IMR-90 (cell line): ENCODE results near the gene ZNF418. TPM values are rescaled to one million over a fixed set of nuclear protein-coding genes. Genes with fewer than 3 reads are reported as not detected.

Experiments
- ATAC-seq: fragments of 200-7000 bp; cut with Tn5 transposase; 2 replicates; pipeline ENCODE4 v1.9.1; 2020; ENCODE audit warnings: low read depth, mild to moderate bottlenecking, moderate library complexity
- BruUV-seq: library from RNA; stranded (reverse); fragments of 400-500 nt; replicated peaks from 2 replicates; lab custom pipeline; 2021; lab: Mats Ljungman, UMichigan
- CTCF ChIA-PET: fragments of 300-600 bp; formaldehyde crosslinking; extraction: SDS; loops from one replicate; lab custom pipeline; 2021; ENCODE audit warnings: antibody characterized with exemption; lab: Yijun Ruan, JAX
- POLR2A ChIA-PET: fragments of 300-600 bp; sonication (Branson Sonifier 250); formaldehyde crosslinking; loops from one replicate; lab custom pipeline; 2022; ENCODE audit warnings: antibody characterized with exemption; ENCODE audit not compliant: unreplicated experiment; lab: Charles Lee
- DNase-seq: peaks from one replicate; pipeline ENCODE4 v3.0.0; 2013
- H2AFZ ChIP-seq: replicated peaks from 2 replicates; pipeline ENCODE3; 2013; ENCODE audit warnings: low read length, mild to moderate bottlenecking; ENCODE audit not compliant: poor library complexity
- H2AK5ac ChIP-seq: 2 replicates; pipeline ENCODE4 v1.6.1; 2013; ENCODE audit warnings: low read depth, low read length, inconsistent platforms
- H2AK9ac ChIP-seq: replicated peaks from 2 replicates; pipeline ENCODE3; 2013; ENCODE audit warnings: mild to moderate bottlenecking, low read depth, low read length, moderate library complexity; ENCODE audit not compliant: poor library complexity
- H2BK120ac ChIP-seq: 2 replicates; pipeline ENCODE4 v1.6.1; 2013; ENCODE audit warnings: low read depth, low read length, inconsistent platforms
- H2BK15ac ChIP-seq: 3 replicates; pipeline ENCODE4 v1.6.1; 2013; ENCODE audit warnings: low read depth, low read length, inconsistent platforms
- H2BK20ac ChIP-seq: 2 replicates; pipeline ENCODE4 v1.6.1; 2013; ENCODE audit warnings: low read depth, mild to moderate bottlenecking, inconsistent platforms, low read length, moderate library complexity
- H2BK5ac ChIP-seq: 2 replicates; pipeline ENCODE4 v1.6.1; 2013; ENCODE audit warnings: mild to moderate bottlenecking, low read depth, low read length, inconsistent platforms; ENCODE audit not compliant: poor library complexity, severe bottlenecking
- H3K14ac ChIP-seq: replicated peaks from 2 replicates; pipeline ENCODE4 v1.6.1; 2013; ENCODE audit warnings: low read depth, low read length, inconsistent platforms
- H3K18ac ChIP-seq: 2 replicates; pipeline ENCODE4 v1.6.1; 2013; ENCODE audit warnings: low read depth, low read length, control low read depth
- H3K23ac ChIP-seq: 2 replicates; pipeline ENCODE4 v1.6.1; 2013; ENCODE audit warnings: low read depth, low read length, inconsistent platforms
- H3K27ac ChIP-seq: 2 replicates; pipeline ENCODE4 v1.5.1; 2013; ENCODE audit warnings: mild to moderate bottlenecking, control low read depth, low read length; ENCODE audit not compliant: insufficient read depth
- H3K27me3 ChIP-seq: 2 replicates; pipeline ENCODE4 v1.6.1; 2013; ENCODE audit warnings: low read length; ENCODE audit not compliant: control insufficient read depth, insufficient read depth
- H3K36me3 ChIP-seq: 2 replicates; pipeline ENCODE4 v1.6.1; 2013; ENCODE audit warnings: low read length, mixed read lengths; ENCODE audit not compliant: control insufficient read depth, insufficient read depth
- H3K4ac ChIP-seq: 2 replicates; pipeline ENCODE4 v1.6.1; 2013; ENCODE audit warnings: low read depth, low read length, inconsistent platforms
- H3K4me1 ChIP-seq: 2 replicates; pipeline ENCODE4 v1.6.1; 2013; ENCODE audit warnings: low read length, mixed read lengths; ENCODE audit not compliant: control insufficient read depth, insufficient read depth
- H3K4me2 ChIP-seq: 2 replicates; pipeline ENCODE4 v1.6.1; 2013; ENCODE audit warnings: low read depth, mild to moderate bottlenecking, control low read depth, low read length, moderate library complexity
- H3K4me3 ChIP-seq: 2 replicates; pipeline ENCODE4 v1.5.1; 2013; ENCODE audit warnings: low read depth, mild to moderate bottlenecking, control low read depth, low read length, moderate library complexity; ENCODE audit not compliant: insufficient read depth
- H3K56ac ChIP-seq: 2 replicates; pipeline ENCODE4 v1.6.1; 2013; ENCODE audit warnings: low read length, inconsistent platforms; ENCODE audit not compliant: insufficient read depth; ENCODE audit errors: extremely low read depth
- H3K79me1 ChIP-seq, 2 experiments: 2 replicates each; pipeline ENCODE4 v1.6.1; 2013; ENCODE audit warnings: low read length in 2 of 2, inconsistent platforms in 1 of 2, low read depth in 1 of 2
- H3K9ac ChIP-seq: 2 replicates; pipeline ENCODE4 v1.6.1; 2013; ENCODE audit warnings: low read depth, low read length, control low read depth
- H3K9me1 ChIP-seq: 2 replicates; pipeline ENCODE4 v1.6.1; 2013; ENCODE audit warnings: low read length, inconsistent platforms; ENCODE audit not compliant: insufficient read depth
- H3K9me3 ChIP-seq: 2 replicates; pipeline ENCODE4 v1.6.1; 2013; ENCODE audit warnings: low read length; ENCODE audit not compliant: control insufficient read depth, insufficient read depth
- H4K20me1 ChIP-seq: 2 replicates; pipeline ENCODE4 v1.6.1; 2013; ENCODE audit warnings: low read length, inconsistent platforms; ENCODE audit not compliant: insufficient read depth
- H4K5ac ChIP-seq: 2 replicates; pipeline ENCODE4 v1.6.1; 2013; ENCODE audit warnings: mild to moderate bottlenecking, low read depth, low read length, control low read depth
- H4K8ac ChIP-seq, 2 experiments: 2 replicates each; pipeline ENCODE4 v1.6.1; 2013; ENCODE audit warnings: low read depth in 2 of 2, low read length in 2 of 2, control low read depth in 1 of 2, inconsistent platforms in 1 of 2
- H4K91ac ChIP-seq: 2 replicates; pipeline ENCODE4 v1.6.1; 2013; ENCODE audit warnings: low read depth, low read length, inconsistent platforms; ENCODE audit not compliant: insufficient read depth
- ELK1 ChIP-seq: fragments of 150-350 bp; IDR thresholded peaks from 2 replicates; pipeline ENCODE4 v1.6.1; 2016; ENCODE audit warnings: low read depth, mild to moderate bottlenecking, low read length, moderate library complexity, borderline replicate concordance
- MAZ ChIP-seq: IDR thresholded peaks from 2 replicates; pipeline ENCODE4 v1.6.1; 2012; ENCODE audit warnings: low read depth, mild to moderate bottlenecking, low read length, improper control_type of control experiment, moderate library complexity, borderline replicate concordance
- MXI1 ChIP-seq: IDR thresholded peaks from 2 replicates; pipeline ENCODE4 v1.6.1; 2012; ENCODE audit warnings: low read depth, mild to moderate bottlenecking, low read length, moderate library complexity, borderline replicate concordance
- NFE2L2 ChIP-seq: fragments of 150-350 bp; IDR thresholded peaks from 2 replicates; pipeline ENCODE4 v1.6.1; 2016; ENCODE audit warnings: low read depth, mild to moderate bottlenecking, low read length
- USF2 ChIP-seq: fragments of 150-350 bp; IDR thresholded peaks from 2 replicates; pipeline ENCODE4 v1.6.1; 2017; ENCODE audit warnings: mild to moderate bottlenecking, antibody characterized with exemption, low read length, low read depth
- WGBS, 2 experiments: methylation state at CpG; one replicate each; pipeline versions ENCODE4 v1.1.5 to v1.1.7; 2013; ENCODE audit warnings: missing lambda C conversion rate in 2 of 2; ENCODE audit not compliant: insufficient read length in 1 of 2; ENCODE audit errors: extremely low coverage in 2 of 2; 5-methylcytosine and 5-hydroxymethylcytosine counted together
- dilution Hi-C: fragments of 300-500 bp; cut with HindIII; formaldehyde crosslinking; loops from one replicate; pipeline ENCODE4 v1.14.3; 2018; ENCODE audit warnings: low sequenced_read_pairs; ENCODE audit not compliant: unreplicated experiment
- in situ Hi-C: fragments of 300-500 bp; cut with MboI; formaldehyde crosslinking; loops from 3 replicates; pipeline ENCODE4 v1.14.3; 2019; ENCODE audit warnings: low sequenced_read_pairs, inconsistent platforms, mixed read lengths
- intact Hi-C: fragments of 100-400 bp; cut with micrococcal nuclease; formaldehyde crosslinking; loops from 2 replicates; pipeline ENCODE4 v1.10.0; 2022
- polyA plus RNA-seq, 3 experiments: library from polyadenylated mRNA; depleted of rRNA; stranded (reverse); fragments of >200 nt; gene quantifications; 2 replicates each; pipeline ENCODE4 v1.2.3, GENCODE V29; 2012; ENCODE audit warnings: low replicate concordance in 1 of 3
- total RNA-seq: library from RNA; depleted of rRNA; stranded (reverse); fragments of >200 nt; gene quantifications from 2 replicates; pipeline ENCODE4 v1.2.3, GENCODE V29; 2012

Gene ZNF418
- total and polyA plus RNA-seq, 2 of the 4 experiments (the other 2 are of a cell fraction), result 2.1 to 3.4 TPM

GRCh38 chr19:57886046-57886445 is 49.2 kb downstream of the ZNF418 start:
- H2AFZ ChIP-seq, result no peak overlapping the region

More at GRCh38 chr19:57886046-57886445, 49.2 kb downstream of the ZNF418 start:
- Histone ChIP-seq H3K23ac (no peak overlapping the region), H3K9me3 (peaks cover 3% of the 10 kb centered on the region; the same call in 1 of the 2 replicates), H4K91ac (no peak overlapping the region), H3K79me1 (peaks cover 16 to 25% of the 10 kb centered on the region in 2 experiments), H2AK9ac (no peak overlapping the region), H3K18ac (no peak overlapping the region), H3K9me1 (no peaks in the 10 kb centered on the region), H4K8ac (no peak overlapping the region), H3K14ac (no peak overlapping the region), H2AK5ac (no peak overlapping the region), H2BK15ac (no peak overlapping the region), H4K20me1 (no peaks in the 10 kb centered on the region), H3K9ac (no peak overlapping the region), H4K5ac (no peak overlapping the region), H3K27me3 (no peaks in the 10 kb centered on the region), H3K4me2 (no peak overlapping the region), H3K4me1 (peaks cover 2% of the 10 kb centered on the region; the same call in 1 of the 2 replicates), H3K56ac (no peak overlapping the region), H3K4me3 (no peak overlapping the region), H2BK120ac (no peak overlapping the region), H2BK5ac (no peak overlapping the region), H3K27ac (no peak overlapping the region), H3K4ac (no peak overlapping the region), H3K36me3 (peaks cover 5% of the 10 kb centered on the region), H2BK20ac (no peak overlapping the region)
- ChIA-PET CTCF (interaction anchor here (0.6 kb wide), 1 partner anchor 997 kb away, joined by 5 read pairs; no protein-coding TSS in a partner anchor), POLR2A (no interaction called here)
- DNase-seq (no peak), ATAC-seq (no peak)
- dilution Hi-C loops, result no loop called here
- TF ChIP-seq MXI1, result no peak
- TF ChIP-seq NFE2L2, result no peak
- no peak for TF ChIP-seq MAZ
- TF ChIP-seq ELK1, result no peak
- no peak for TF ChIP-seq USF2
- intact Hi-C loops, result no loop called here
- WGBS, 2 experiments, result no CpG with 5 or more reads among the region's 3 CpGs
- no TSS peak for BruUV-seq
- in situ Hi-C loops, result no loop called here
